ENCODE measurements around the gene TAF11L9. TPM values are rescaled to one million over a fixed set of nuclear protein-coding genes. Genes with fewer than 3 reads are reported as not detected.
"Not testable (repeated sequence)": the region's sequence is repeated elsewhere in the genome, so short reads cannot be mapped to it uniquely, and the experiment has no call there.

The TAF11L9 gene
- polyA plus RNA-seq, 3 donors = not detected

- H3K9me3 ChIP-seq (replicated peaks in 1 of 2; ENCODE audit: control insufficient read depth in 1 of 2, insufficient read depth in 1 of 2, low read length in 2 of 2); H2AFZ ChIP-seq (ENCODE audit: insufficient read depth, low read depth, low read length, poor library complexity, severe bottlenecking); H3K27me3 Mint-ChIP-seq (ENCODE audit: low read depth in 3 of 3); H3K36me3 Mint-ChIP-seq; H3K27ac Mint-ChIP-seq; H3K27ac ChIP-seq (ENCODE audit: low read depth in 1 of 2, low read length in 2 of 2); H3K36me3 ChIP-seq (replicated peaks in 1 of 2; ENCODE audit: control insufficient read depth in 1 of 2, insufficient read depth in 2 of 2, low read length in 2 of 2); H3K4me3 Mint-ChIP-seq; H3K9ac ChIP-seq (ENCODE audit: insufficient read depth, low read length, poor library complexity, severe bottlenecking); H3K79me2 ChIP-seq (ENCODE audit: insufficient read depth, low read length); H3K4me3 ChIP-seq (replicated peaks in 1 of 3; ENCODE audit: low read depth in 2 of 3, low read length in 3 of 3); H3K4me1 ChIP-seq (ENCODE audit: control insufficient read depth in 1 of 2, insufficient read depth in 2 of 2, low read length in 2 of 2); H3K27me3 ChIP-seq (ENCODE audit: control insufficient read depth in 2 of 2, insufficient read depth in 2 of 2, low read length in 2 of 2); H3K4me2 ChIP-seq (replicated peaks; ENCODE audit: extremely low read depth, low read length, poor library complexity, severe bottlenecking); H3K4me1 Mint-ChIP-seq; H4K20me1 ChIP-seq (ENCODE audit: insufficient read depth, low read length); DNase-seq; intact Hi-C loops (cut with micrococcal nuclease): not testable (repeated sequence)
- H3K9me3 Mint-ChIP-seq = peaks cover 2 to 24% (median 12%) of the 10 kb centered on the region in 7 donors
- WGBS (ENCODE audit: insufficient coverage) = 100% methylated on average over 1 of the region's 4 CpGs
Observed at GRCh38 chr5:17607461-17607860, 13.3 kb upstream of the TAF11L9 start.

GRCh38 chr5:17604951-17605350 lies 10.8 kb upstream of the TAF11L9 start:
- TF ChIP-seq CTCF (IDR thresholded peaks at IDR 0.05) = no peak
- no peaks in the 10 kb centered on the region for H3K27me3 Mint-ChIP-seq (ENCODE audit: low read depth in 3 of 3)

GRCh38 chr5:17603880-17604279 lies 9.7 kb upstream of the TAF11L9 start, which contains the start of gene TAF11L11:
Gene TAF11L11, plus strand, starts transcription at chr5:17604183.
- intact Hi-C loops (cut with micrococcal nuclease); H3K36me3 Mint-ChIP-seq; H3K4me3 ChIP-seq (replicated peaks in 1 of 3; ENCODE audit: low read depth in 2 of 3, low read length in 3 of 3); H3K79me2 ChIP-seq (ENCODE audit: insufficient read depth, low read length); H4K20me1 ChIP-seq (ENCODE audit: insufficient read depth, low read length); H3K36me3 ChIP-seq (replicated peaks in 1 of 2; ENCODE audit: control insufficient read depth in 1 of 2, insufficient read depth in 2 of 2, low read length in 2 of 2); H3K27me3 ChIP-seq (ENCODE audit: control insufficient read depth in 2 of 2, insufficient read depth in 2 of 2, low read length in 2 of 2); H3K27me3 Mint-ChIP-seq (ENCODE audit: low read depth in 3 of 3); H3K4me2 ChIP-seq (replicated peaks; ENCODE audit: extremely low read depth, low read length, poor library complexity, severe bottlenecking); H3K4me1 Mint-ChIP-seq; H3K4me1 ChIP-seq (ENCODE audit: control insufficient read depth in 1 of 2, insufficient read depth in 2 of 2, low read length in 2 of 2); DNase-seq; H2AFZ ChIP-seq (ENCODE audit: insufficient read depth, low read depth, low read length, poor library complexity, severe bottlenecking); H3K4me3 Mint-ChIP-seq; H3K27ac ChIP-seq (ENCODE audit: low read depth in 1 of 2, low read length in 2 of 2); H3K9ac ChIP-seq (ENCODE audit: insufficient read depth, low read length, poor library complexity, severe bottlenecking): not testable (repeated sequence)
- Mint-ChIP-seq H3K27ac (peak within 1 kb of the TSS in 1 of 7 donors; percentile 10), H3K9me3 (peaks cover 5 to 23% (median 15%) of the 10 kb centered on the region in 7 donors)
- H3K9me3 ChIP-seq (replicated peaks in 1 of 2; ENCODE audit: control insufficient read depth in 1 of 2, insufficient read depth in 1 of 2, low read length in 2 of 2) = peaks cover 0 to 10% of the 10 kb centered on the region in 2 donors
- WGBS (ENCODE audit: insufficient coverage) = no CpG with 5 or more reads among the region's 6 CpGs

More at GRCh38 chr5:17604951-17605350, 10.8 kb upstream of the TAF11L9 start:
- Mint-ChIP-seq H3K9me3 (peaks cover 2 to 27% (median 15%) of the 10 kb centered on the region in 7 donors), H3K4me3 (no peak overlapping the region), H3K27ac (no peak overlapping the region), H3K4me1 (peaks cover 6% of the 10 kb centered on the region), H3K36me3 (no peaks in the 10 kb centered on the region)
- Histone ChIP-seq H2AFZ (ENCODE audit: insufficient read depth, low read depth, low read length, poor library complexity, severe bottlenecking) (no peak overlapping the region), H3K36me3 (replicated peaks in 1 of 2; ENCODE audit: control insufficient read depth in 1 of 2, insufficient read depth in 2 of 2, low read length in 2 of 2) (no peaks in the 10 kb centered on the region), H3K27me3 (ENCODE audit: control insufficient read depth in 2 of 2, insufficient read depth in 2 of 2, low read length in 2 of 2) (no peaks in the 10 kb centered on the region), H3K4me2 (replicated peaks; ENCODE audit: extremely low read depth, low read length, poor library complexity, severe bottlenecking) (no peak overlapping the region), H4K20me1 (ENCODE audit: insufficient read depth, low read length) (no peaks in the 10 kb centered on the region), H3K9me3 (replicated peaks in 1 of 2; ENCODE audit: control insufficient read depth in 1 of 2, insufficient read depth in 1 of 2, low read length in 2 of 2) (peaks cover 0 to 10% of the 10 kb centered on the region in 2 donors), H3K4me3 (replicated peaks in 1 of 3; ENCODE audit: low read depth in 2 of 3, low read length in 3 of 3) (no peak overlapping the region), H3K4me1 (ENCODE audit: control insufficient read depth in 1 of 2, insufficient read depth in 2 of 2, low read length in 2 of 2) (no peaks in the 10 kb centered on the region), H3K27ac (ENCODE audit: low read depth in 1 of 2, low read length in 2 of 2) (no peak overlapping the region), H3K9ac (ENCODE audit: insufficient read depth, low read length, poor library complexity, severe bottlenecking) (no peak overlapping the region), H3K79me2 (ENCODE audit: insufficient read depth, low read length) (no peaks in the 10 kb centered on the region)
- WGBS (ENCODE audit: insufficient coverage) = no CpG with 5 or more reads among the region's 14 CpGs
- intact Hi-C loops (cut with micrococcal nuclease) = no loop called here
- no peak for DNase-seq

GRCh38 chr5:17597728-17598127 lies 3.5 kb upstream of the TAF11L9 start, which contains the start of gene TAF11L10:
Gene TAF11L10, minus strand, starts transcription at chr5:17597828.
- H3K36me3 Mint-ChIP-seq; intact Hi-C loops (cut with micrococcal nuclease); H3K9ac ChIP-seq (ENCODE audit: insufficient read depth, low read length, poor library complexity, severe bottlenecking); H3K79me2 ChIP-seq (ENCODE audit: insufficient read depth, low read length); H3K4me3 ChIP-seq (replicated peaks in 1 of 3; ENCODE audit: low read depth in 2 of 3, low read length in 3 of 3); DNase-seq; H3K4me1 ChIP-seq (ENCODE audit: control insufficient read depth in 1 of 2, insufficient read depth in 2 of 2, low read length in 2 of 2); H3K36me3 ChIP-seq (replicated peaks in 1 of 2; ENCODE audit: control insufficient read depth in 1 of 2, insufficient read depth in 2 of 2, low read length in 2 of 2); H2AFZ ChIP-seq (ENCODE audit: insufficient read depth, low read depth, low read length, poor library complexity, severe bottlenecking); H3K4me1 Mint-ChIP-seq; H3K27me3 ChIP-seq (ENCODE audit: control insufficient read depth in 2 of 2, insufficient read depth in 2 of 2, low read length in 2 of 2); H3K4me3 Mint-ChIP-seq; H3K27ac ChIP-seq (ENCODE audit: low read depth in 1 of 2, low read length in 2 of 2); H3K27ac Mint-ChIP-seq; H4K20me1 ChIP-seq (ENCODE audit: insufficient read depth, low read length); H3K4me2 ChIP-seq (replicated peaks; ENCODE audit: extremely low read depth, low read length, poor library complexity, severe bottlenecking); H3K9me3 ChIP-seq (replicated peaks in 1 of 2; ENCODE audit: control insufficient read depth in 1 of 2, insufficient read depth in 1 of 2, low read length in 2 of 2); H3K27me3 Mint-ChIP-seq (ENCODE audit: low read depth in 3 of 3): not testable (repeated sequence)
- H3K9me3 Mint-ChIP-seq = peaks cover 2 to 10% (median 3%) of the 10 kb centered on the region in 7 donors
- WGBS (ENCODE audit: insufficient coverage) = no CpG with 5 or more reads among the region's 15 CpGs
